Measurements from ENCODE around the gene VAC14. TPM values are rescaled to one million over a fixed set of nuclear protein-coding genes. Genes with fewer than 3 reads are reported as not detected.

Gene VAC14
- polyA plus RNA-seq, 1 of the 3 experiments (the other 2 are of a cell fraction): 33.2 TPM

GRCh38 chr16:70699696-70700095 is 101.3 kb downstream of the VAC14 start:
- no peak overlapping the region; a peak in 1 of 4 replicates for H3K27ac ChIP-seq (ENCODE audit: low read depth in 2 of 2, low read length in 1 of 2)
- no peak overlapping the region for H3K9ac ChIP-seq
- H3K4me2 ChIP-seq: no peak overlapping the region
- WGBS (ENCODE audit: low lambda C conversion rate): 84% methylated on average over 6 of the region's 17 CpGs
- TF ChIP-seq JUND (IDR thresholded peaks at IDR 0.05): no peak
- TF ChIP-seq MEF2A (IDR thresholded peaks at IDR 0.05; ENCODE audit: borderline replicate concordance, low read depth): no peak
- TF ChIP-seq SIN3A (IDR thresholded peaks at IDR 0.05; ENCODE audit: borderline replicate concordance, low read depth, low read length): no peak
- no peak for TF ChIP-seq SMC3 (IDR thresholded peaks at IDR 0.05; ENCODE audit: low read depth, low read length)
- TF ChIP-seq IRF3 (IDR thresholded peaks at IDR 0.05; ENCODE audit: low read depth, low read length): no peak
- TF ChIP-seq, protein P1, sequence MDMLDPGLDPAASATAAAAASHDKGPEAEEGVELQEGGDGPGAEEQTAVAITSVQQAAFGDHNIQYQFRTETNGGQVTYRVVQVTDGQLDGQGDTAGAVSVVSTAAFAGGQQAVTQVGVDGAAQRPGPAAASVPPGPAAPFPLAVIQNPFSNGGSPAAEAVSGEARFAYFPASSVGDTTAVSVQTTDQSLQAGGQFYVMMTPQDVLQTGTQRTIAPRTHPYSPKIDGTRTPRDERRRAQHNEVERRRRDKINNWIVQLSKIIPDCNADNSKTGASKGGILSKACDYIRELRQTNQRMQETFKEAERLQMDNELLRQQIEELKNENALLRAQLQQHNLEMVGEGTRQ (IDR thresholded peaks at IDR 0.05; ENCODE audit: borderline replicate concordance, low read depth, low read length): no peak
- no peak for TF ChIP-seq RCOR1 (IDR thresholded peaks at IDR 0.05; ENCODE audit: low read length)
- TF ChIP-seq NRF1 (IDR thresholded peaks at IDR 0.05; ENCODE audit: low read depth, low read length): no peak
- TF ChIP-seq TEAD4 (IDR thresholded peaks at IDR 0.05; ENCODE audit: borderline replicate concordance, insufficient read depth): no peak
- TF ChIP-seq ZBTB33 (IDR thresholded peaks at IDR 0.05; ENCODE audit: borderline replicate concordance, low read depth): no peak
- TF ChIP-seq TCF12 (IDR thresholded peaks at IDR 0.05): no peak
- no peak for TF ChIP-seq EP300 (IDR thresholded peaks at IDR 0.05; ENCODE audit: borderline replicate concordance in 1 of 2, low read depth in 1 of 2, low read length in 1 of 2)
- no peak for TF ChIP-seq MXI1 (IDR thresholded peaks at IDR 0.05; ENCODE audit: low read depth, low read length)
- no peaks in the 10 kb centered on the region for H3K9me3 ChIP-seq
- no peaks in the 10 kb centered on the region for H3K27me3 ChIP-seq (ENCODE audit: insufficient read depth)
- H2AFZ ChIP-seq (ENCODE audit: low read depth): no peak overlapping the region
- H3F3A ChIP-seq (replicated peaks; ENCODE audit: insufficient read depth): peaks cover 22% of the 10 kb centered on the region
- no peak overlapping the region for H3K4me3 ChIP-seq (ENCODE audit: low read depth in 2 of 2, low read length in 1 of 2)
- no peaks in the 10 kb centered on the region for H3K36me3 ChIP-seq (replicated peaks in 1 of 2; ENCODE audit: control insufficient read depth in 1 of 2, insufficient read depth in 2 of 2, low read length in 1 of 2)
- no peaks in the 10 kb centered on the region for H3K79me2 ChIP-seq (ENCODE audit: insufficient read depth)
- no peak for DNase-seq
- CTCF ChIA-PET: interaction anchor here (1.7 kb wide), 1 partner anchor 101 kb away, joined by 3 read pairs; no protein-coding TSS in a partner anchor
- H3K4me1 ChIP-seq (ENCODE audit: control insufficient read depth in 1 of 2, insufficient read depth in 2 of 2, low read depth in 1 of 2, low read length in 1 of 2): peaks cover 45 to 83% of the 10 kb centered on the region in 2 experiments; a peak in 3 of 4 replicates
- no peaks in the 10 kb centered on the region for H4K20me1 ChIP-seq (ENCODE audit: insufficient read depth)
- no peaks in the 10 kb centered on the region for H3K9me2 ChIP-seq
- POLR2A ChIA-PET: no interaction called here

DNA sequence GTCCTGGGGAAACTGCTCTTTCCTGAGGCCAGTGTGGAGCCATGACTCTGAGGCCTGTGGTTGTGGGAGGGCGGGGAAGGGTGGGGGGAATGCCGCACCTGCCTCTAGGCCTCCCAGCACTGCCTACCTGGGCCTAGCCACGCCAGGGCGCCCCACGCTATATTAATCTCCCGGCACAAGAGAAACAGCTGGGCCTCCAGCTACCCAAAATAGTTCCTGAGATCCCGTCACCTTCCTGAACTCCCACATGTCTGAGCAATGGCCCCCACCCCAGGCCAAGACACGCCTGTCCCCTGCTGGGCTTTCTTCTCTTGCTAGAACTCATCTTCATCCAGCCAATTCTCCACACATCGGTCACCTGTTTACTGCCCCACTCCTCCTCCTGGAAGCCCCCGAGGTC is 102.1 kb downstream of the VAC14 start:
- H3K9ac ChIP-seq: no peak overlapping the region
- no peaks in the 10 kb centered on the region for H3K9me3 ChIP-seq
- H3K4me1 ChIP-seq (ENCODE audit: control insufficient read depth in 1 of 2, insufficient read depth in 2 of 2, low read depth in 1 of 2, low read length in 1 of 2): peaks cover 45 to 83% of the 10 kb centered on the region in 2 experiments; a peak in 3 of 4 replicates
- no peak overlapping the region for H3K4me3 ChIP-seq (ENCODE audit: low read depth in 2 of 2, low read length in 1 of 2)
- WGBS (ENCODE audit: low lambda C conversion rate): 97% methylated on average over 8 of the region's 10 CpGs
- ChIA-PET POLR2A (no interaction called here), CTCF (no interaction called here)
- TF ChIP-seq YY1 (IDR thresholded peaks at IDR 0.05; ENCODE audit: low read depth) (no peak), FOXM1 (IDR thresholded peaks at IDR 0.05; ENCODE audit: low read depth) (no peak), MXI1 (IDR thresholded peaks at IDR 0.05; ENCODE audit: low read depth, low read length) (no peak), FOXJ3 (CRISPR knock-in tag; IDR thresholded peaks at IDR 0.05) (no peak), CHD2 (IDR thresholded peaks at IDR 0.05; ENCODE audit: low read length, partially characterized antibody) (no peak)
- no peaks in the 10 kb centered on the region for H4K20me1 ChIP-seq (ENCODE audit: insufficient read depth)
- H3K27me3 ChIP-seq (ENCODE audit: insufficient read depth): no peaks in the 10 kb centered on the region
- no peak for DNase-seq
- H3K4me2 ChIP-seq: no peak overlapping the region
- no peak overlapping the region for H2AFZ ChIP-seq (ENCODE audit: low read depth)
- H3K9me2 ChIP-seq: no peaks in the 10 kb centered on the region
- H3F3A ChIP-seq (replicated peaks; ENCODE audit: insufficient read depth): peaks cover 25% of the 10 kb centered on the region
- H3K79me2 ChIP-seq (ENCODE audit: insufficient read depth): no peaks in the 10 kb centered on the region
- no peaks in the 10 kb centered on the region for H3K36me3 ChIP-seq (replicated peaks in 1 of 2; ENCODE audit: control insufficient read depth in 1 of 2, insufficient read depth in 2 of 2, low read length in 1 of 2)
- H3K27ac ChIP-seq (ENCODE audit: low read depth in 2 of 2, low read length in 1 of 2): no peak overlapping the region

All from SK-N-SH (cell line).